DMS53 (cell line): Measurements from ENCODE around the gene BATF.

Experiments used
- DNase-seq: peaks from one replicate; lab custom pipeline; 2025; lab: John Stamatoyannopoulos, UW

The BATF gene

DNA sequence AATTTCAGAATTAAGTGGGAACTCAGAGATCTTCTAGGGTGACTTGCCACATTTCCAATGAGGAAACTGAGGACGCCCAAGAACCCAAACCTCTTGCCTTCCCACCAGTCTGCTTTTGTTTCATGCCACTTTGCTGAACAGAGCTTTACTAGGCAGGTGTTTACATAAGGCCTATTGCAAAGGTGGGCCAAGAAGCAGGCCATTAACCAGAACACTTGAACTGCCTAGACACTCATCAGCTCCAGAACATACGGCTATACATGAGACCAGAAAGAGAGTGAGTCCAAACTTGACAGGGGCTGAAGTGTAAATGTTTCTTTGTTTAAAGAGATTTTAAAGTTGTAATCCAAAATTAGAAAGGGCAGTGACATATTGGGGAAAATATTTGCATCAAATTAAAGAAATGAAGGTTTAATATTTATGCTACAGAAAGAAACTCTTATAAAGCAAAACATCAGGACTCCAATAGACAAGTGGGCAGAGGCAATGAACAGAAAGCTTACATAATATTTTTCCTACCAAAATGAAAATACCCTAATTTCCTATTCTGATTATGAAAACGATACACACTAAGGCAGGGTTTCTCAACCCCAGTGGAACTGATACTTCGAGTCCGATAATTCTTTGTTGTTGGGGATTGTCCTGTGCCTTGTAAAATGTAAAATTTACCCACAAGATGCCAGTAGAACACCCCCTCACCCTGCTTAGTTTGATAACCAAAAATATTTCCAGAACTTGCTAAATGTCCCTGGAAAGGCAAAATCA is 11.7 kb downstream of the BATF start:
- peak; percentile 24 for DNase-seq

- DNase-seq, result peak; percentile 50
Observed at GRCh38 chr14:75535164-75535898, 13.1 kb downstream of the BATF start.

GRCh38 chr14:75537071-75537470 is 14.8 kb downstream of the BATF start:
- no peak for DNase-seq

GRCh38 chr14:75539162-75539560 is 16.9 kb downstream of the BATF start:
- peak; percentile 9 for DNase-seq

DNA sequence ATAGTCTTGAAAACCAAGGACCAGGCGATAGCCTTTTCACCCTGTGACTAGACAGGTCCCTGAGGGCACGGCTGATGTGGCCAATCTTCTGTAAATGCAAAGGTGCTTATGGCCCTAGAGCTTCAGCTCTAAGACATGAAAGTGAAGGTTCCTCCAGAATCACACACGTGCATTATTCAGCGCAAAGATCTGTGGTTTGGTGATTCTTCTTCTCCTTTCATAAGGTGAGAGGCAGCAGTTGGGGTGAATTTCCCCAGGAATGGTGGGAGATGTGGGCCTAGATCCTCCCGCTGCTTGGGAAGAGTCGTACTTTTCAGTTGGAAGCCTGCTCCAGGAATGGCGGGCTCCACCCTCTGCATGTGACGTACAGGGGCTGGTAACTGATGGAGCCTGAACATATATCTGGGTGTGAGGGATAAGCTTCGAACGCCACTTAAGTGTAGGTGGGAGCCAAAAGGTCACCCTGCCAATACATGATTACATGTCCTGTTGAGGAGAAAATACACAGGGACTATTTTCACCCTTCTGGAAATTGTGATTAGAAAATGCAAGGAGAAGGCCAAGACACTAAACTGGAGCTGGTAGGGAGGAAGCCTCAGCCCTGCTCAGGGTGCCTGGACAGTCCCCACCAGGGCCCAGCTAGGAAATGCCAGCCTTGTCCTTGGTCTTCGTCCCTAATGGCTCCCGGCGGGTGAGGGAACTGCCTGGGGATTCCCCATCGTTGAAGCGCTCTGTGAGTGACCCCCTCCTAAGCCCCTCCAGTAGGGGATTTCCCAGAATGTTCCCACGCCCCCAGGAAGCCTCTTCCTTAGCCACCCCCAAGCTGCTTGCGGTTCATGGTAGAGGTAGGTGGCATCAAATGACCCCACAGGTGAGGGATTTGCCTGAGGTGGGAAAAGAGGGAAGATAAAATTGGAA is 17.6 kb downstream of the BATF start:
- DNase-seq, result no peak

- no peak for DNase-seq
Observed at GRCh38 chr14:75540479-75540851, 18.2 kb downstream of the BATF start.

DNA sequence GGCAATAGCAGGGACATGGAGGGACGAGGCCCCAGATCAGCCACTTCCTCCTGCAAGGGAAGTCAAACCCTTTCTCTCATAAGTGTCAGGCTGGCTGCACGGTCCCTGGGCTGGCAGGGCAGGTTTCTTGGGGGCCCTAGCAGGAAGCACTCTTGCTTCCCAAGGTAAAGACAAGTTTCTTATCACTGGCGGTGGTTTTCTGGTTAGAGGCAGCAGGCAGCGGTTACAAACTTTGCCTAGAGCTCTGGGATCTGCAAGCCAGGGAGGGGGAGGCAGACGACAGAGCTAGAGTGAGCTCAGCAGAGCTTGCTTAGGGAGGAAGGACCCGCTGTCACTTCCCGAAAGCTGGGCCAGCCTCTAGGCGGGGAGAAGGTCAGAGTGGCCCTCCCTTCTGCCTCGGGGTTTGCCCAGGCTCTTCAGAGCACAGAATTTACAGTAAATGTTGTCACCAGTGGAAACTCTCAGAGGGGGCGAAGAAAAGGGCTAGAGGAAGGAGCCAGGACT is 20.4 kb downstream of the BATF start:
- DNase-seq, result no peak

DNA sequence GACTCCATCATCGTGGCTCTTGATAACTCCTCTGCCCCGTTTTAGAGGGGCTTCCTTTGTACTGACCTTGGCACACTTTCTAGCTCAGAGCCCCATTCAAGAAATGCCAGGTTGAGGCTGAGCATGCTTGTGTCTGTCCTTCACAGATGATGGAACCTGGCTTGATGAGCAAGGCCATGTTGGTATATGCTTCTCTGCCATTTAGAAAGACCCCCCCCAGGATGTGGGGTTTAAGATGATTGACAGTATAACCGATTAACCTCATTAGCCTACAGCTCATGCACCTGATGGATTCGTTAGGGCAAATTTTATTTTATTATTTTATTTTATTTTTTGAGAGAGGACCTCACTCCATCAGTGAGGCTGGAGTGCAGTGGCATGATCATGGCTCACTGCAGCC is 21.0 kb downstream of the BATF start:
- DNase-seq, result no peak

GRCh38 chr14:75543786-75544185 is 21.5 kb downstream of the BATF start:
- DNase-seq, result no peak

DNA sequence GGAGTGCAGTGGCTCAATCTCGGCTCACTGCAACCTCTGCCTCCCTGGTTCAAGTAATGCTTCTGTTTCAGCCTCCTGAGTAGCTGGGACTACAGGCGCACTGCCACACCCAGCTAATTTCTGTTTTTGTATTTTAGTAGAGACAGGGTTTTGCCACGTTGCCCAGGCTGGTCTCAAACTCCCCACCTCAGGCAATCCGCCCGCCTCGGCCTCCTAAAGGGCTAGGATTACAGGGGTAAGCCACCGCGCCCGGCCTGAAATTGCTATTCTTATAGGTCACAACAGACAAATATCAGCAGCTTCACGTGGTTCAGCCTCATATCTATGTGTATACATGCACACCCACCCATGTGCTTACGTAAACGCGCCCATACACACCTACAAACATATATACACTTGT is 23.6 kb downstream of the BATF start:
- no peak for DNase-seq

GRCh38 chr14:75547552-75548250 is 25.4 kb downstream of the BATF start:
- DNase-seq, result no peak

DNA sequence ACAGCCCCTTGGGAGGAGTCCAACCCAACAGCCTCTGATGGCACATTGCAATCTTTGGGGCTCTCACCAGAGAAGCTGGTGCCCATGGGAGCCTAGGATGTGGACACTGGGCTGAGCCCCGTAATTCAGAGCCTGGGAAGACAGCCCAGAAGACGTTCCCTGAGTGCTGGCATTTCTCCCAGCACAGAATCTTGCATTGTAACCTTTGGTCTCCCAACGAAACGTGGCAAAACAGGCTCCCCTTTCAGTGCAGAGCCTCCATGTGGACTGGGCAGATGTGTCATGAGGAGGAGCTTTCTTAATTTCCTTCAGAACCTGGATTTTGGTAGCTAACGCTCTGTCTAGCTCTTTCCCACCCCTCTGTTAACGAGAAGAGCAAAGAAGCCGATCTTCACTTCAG is 26.3 kb downstream of the BATF start:
- no peak for DNase-seq

GRCh38 chr14:75549169-75549568 is 26.9 kb downstream of the BATF start:
- DNase-seq, result no peak

GRCh38 chr14:75551021-75551420 is 28.8 kb downstream of the BATF start:
- no peak for DNase-seq

GRCh38 chr14:75553157-75553556 is 30.9 kb downstream of the BATF start:
- no peak for DNase-seq

DNA sequence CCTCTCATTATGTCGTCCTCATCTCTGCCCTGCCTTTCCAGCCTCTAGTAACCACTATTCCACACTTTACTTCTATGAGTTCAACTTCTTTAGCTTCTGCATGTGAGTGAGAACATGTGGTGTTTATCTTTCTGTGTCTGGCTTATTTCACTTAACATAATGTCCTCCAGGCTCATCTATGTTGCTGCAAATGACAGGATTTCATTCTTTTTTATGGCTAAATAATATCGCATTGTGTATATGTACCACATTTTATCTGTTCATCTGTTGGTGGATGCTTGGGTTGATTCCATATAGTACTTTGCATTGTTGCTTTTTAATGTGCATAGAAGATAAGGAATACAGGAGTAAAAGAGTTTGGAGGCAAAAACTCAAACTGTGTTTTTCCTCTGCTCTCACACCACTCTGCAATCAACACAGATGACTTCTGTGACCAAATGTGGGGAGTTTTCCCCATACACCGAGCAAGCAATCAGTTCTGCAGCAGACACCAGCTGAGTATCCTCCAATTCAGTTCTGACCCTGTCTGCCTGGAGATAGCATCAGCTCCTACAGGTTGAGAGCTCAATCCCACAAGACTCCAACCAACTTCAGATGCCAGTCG is 31.6 kb downstream of the BATF start:
- DNase-seq, result no peak

DNA sequence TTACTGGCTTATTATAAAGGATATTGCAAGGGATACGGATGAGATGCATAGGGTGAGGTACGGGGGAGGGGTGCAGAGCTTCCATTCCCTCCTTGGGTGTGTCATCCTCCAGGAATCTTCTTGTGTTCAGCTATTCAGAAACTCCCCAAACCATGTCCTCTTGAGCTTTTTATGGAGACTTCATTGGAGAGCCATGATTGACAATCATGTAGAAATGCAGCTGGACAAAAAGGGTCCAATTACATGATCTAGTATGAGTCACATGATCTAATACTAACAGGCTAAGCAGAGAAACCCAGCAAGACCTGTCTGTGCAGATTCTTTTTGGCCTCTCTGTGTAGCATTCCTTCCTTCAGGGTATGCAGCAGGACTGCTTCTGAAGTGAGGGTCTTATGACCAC is 32.2 kb downstream of the BATF start:
- peak; percentile 39 for DNase-seq

DNA sequence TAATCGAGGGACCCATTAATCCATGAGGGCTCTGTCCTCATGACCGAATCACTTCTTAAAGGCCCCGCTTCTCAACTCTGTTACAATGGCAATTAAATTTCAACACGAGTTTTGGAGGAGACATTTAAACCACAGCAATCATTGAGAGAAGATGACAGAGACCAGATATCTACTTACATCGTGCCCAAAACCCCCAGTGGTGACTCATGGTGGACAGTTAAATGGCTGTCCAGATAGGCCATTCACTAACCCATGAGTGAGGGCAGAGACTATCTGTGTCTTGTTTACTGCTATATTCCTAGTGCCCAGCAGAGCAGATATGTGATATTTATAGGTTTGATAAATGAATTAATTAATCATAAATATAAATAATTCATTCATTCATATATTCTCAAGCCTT is 36.2 kb downstream of the BATF start:
- DNase-seq, result no peak

- DNase-seq, result no peak
Observed at GRCh38 chr14:75559045-75559444, 36.8 kb downstream of the BATF start.

- DNase-seq, result peak; percentile 28
Observed at GRCh38 chr14:75559451-75560222, 37.4 kb downstream of the BATF start.

DNA sequence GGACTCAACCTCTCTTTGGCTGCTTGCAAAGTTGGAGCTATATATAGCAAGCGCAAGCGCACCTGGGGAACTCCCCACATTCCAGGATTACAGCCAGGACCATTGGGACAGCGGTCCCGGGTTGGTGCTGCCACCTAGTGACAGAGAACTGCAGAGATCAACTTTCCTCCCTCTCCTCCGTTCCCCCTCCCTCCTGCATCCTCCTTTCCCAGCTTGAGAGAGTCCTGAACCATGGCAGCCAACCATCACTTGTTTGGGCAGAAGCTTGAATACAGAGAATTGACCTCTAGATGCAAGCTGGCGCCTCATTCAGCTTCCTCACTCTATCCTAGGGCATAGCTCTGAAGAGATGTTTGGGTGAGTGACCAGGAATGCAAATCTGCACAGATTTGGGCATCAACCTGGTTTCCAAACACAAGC is 38.8 kb downstream of the BATF start:
- peak; percentile 89 for DNase-seq
